ENCODE results near the gene SYNE1.
"Not testable (repeated sequence)": the region's sequence is repeated elsewhere in the genome, so short reads cannot be mapped to it uniquely, and the experiment has no call there.

Gene SYNE1

DNA sequence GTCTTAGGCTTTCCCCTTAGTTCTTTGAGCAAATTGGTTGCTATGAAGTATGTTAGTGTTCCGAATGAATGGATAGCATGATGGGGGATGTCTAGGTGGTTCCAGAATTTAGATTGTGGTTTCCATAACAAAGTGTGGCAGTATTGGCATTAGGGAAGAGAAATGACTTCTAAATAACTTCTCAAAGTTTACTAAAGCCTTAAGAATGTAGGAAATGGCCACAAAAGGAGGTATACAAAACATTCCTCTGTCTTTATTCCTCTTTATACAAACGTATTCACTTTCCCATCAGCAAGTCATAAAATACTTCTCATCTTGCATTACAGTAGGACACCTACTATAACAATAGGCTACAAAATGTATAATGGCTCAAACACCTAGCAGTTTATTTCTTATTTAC lies 550.1 kb downstream of the SYNE1 start:
- DNase-seq = no peak

DNA sequence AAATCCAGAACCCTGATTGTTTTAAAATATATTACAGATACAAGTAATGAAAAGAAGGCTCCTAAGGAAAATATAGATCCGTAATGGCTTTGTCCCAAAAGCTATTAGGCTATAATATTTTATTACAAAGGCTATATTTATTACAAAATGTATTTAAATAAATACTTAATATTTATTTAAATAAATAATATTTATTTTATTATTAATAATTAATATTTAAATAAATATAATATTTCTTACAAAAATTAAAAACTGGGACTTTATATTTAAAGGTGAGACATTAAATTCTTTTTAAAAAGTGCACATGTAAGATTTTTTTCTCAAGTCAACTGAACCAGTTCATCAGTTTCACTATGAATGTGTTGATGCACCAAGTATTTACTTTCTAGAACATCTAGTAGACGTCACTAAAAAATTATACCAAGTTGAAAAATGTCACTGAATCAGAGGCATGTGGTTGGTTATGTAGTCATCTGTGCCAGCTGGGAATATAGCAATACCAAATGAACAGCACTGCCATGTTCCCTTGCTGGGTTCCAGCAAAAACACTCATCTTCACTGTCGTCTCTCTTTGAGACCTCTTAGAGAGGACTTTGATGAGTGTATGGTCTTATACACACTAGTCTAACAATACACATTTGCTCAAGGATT lies 550.8 kb downstream of the SYNE1 start:
- no peak for DNase-seq

DNA sequence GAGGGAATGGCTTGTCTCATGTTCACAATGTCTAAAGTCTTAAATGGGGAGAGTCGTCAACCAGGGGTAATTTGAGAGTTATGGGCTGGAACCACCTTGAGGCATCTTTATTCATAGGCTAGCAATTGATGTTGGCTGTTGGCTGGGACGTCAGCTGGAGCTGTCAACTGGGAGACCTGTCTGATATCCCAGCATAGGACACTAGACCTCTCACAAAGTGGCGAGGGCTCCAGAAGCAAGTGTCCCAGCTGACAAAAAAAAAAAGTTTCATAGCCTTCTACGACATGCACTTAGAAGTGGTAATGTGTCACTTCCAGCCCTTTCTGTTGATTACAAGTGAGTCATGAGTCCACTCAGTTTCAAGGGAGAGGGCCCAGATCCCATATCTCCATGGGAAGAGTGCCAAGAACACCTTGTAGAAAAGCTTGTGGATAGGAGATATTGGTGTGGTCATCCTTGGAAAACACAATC lies 551.7 kb downstream of the SYNE1 start:
- no peak for DNase-seq

DNA sequence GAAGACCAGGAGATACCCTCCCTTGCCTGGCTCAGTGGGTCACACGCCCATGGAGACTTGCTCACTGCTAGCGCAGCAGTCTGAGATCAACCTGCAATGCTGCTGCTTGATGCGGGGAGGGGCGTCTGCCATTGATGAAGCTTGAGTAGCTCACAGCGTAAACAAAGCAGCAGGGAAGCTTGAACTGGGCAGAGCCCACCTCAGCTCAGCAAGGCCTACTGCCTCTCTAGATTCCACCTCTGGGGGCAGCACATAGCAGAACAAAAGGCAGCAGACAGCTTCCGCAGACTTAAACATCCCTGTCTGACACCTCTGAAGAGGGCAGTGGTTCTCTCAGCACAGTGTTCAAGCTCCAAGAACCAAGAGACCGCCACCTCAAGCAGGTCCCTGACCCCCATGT lies 558.4 kb downstream of the SYNE1 start:
- DNase-seq = no peak

DNA sequence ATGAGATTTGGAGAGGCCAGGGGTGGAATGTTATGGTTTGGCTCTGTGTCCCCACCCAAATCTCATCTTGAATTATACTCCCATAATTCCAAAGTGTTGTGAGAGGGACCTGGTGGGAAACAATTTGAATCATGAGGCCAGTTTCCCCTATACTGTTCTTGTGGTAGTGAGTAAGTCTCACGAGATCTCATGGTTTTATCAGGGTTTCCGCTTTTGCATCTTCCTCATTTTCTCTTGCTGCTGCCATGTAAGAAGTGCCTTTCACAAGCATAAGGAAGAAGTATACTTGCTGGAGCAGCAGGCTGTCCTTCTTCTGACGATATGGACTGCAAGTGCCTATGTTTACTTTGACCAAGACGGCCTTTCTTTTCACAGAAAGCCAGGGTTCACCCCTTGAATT lies 559.2 kb downstream of the SYNE1 start:
- DNase-seq = no peak

DNA sequence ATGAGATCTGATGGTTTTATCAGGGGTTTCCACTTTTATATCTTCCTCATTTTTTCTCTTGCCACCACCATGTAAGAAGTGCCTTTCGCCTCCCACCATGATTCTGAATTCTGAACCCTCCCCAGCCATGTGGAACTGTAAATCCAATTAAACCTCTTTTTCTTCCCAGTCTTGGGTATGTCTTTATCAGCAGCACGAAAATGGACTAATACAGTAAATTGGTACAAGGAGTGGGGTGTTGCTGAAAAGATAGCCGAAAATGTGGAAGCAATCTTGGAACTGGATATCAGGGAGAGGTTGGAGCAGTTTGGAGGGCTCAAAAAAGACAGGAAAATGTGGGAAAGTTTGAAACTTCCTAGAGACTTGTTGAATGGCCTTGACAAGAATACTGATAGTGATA lies 560.9 kb downstream of the SYNE1 start:
- DNase-seq = not testable (repeated sequence)

DNA sequence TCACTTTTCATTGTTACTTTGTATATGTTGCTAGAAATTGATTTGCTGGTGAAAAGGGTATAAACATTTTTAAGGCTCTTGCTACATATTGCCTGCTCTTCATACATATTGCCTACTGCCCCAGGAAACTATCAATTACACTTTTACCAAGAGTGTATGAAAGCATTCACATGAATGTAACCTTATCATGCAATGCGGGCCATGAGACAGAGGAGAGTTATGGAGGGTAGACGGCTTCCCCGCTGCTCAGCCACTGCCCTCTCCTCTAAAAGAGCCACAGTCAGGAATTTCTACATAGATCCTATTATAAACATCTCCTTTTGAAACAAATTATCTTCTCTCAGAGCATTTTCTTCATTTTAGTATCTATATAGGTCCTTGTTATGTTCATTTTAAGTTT lies 565.3 kb downstream of the SYNE1 start:
- no peak for DNase-seq

Data from NCI-H1436 treated with DMSO at 0.1 percent for 48 hours (cell line).